Muscle layer of duodenum (tissue), 2 donors: ENCODE results near the gene TUBA8.
"Not testable (repeated sequence)": the region's sequence is repeated elsewhere in the genome, so short reads cannot be mapped to it uniquely, and the experiment has no call there.

ENCODE experiments used
- H3K27ac ChIP-seq: one replicate; pipeline ENCODE4 v1.7.0; 2013; ENCODE audit warnings: mild to moderate bottlenecking, low read length
- H3K27me3 ChIP-seq: one replicate; pipeline ENCODE4 v1.7.0; 2013; ENCODE audit warnings: low read depth, mild to moderate bottlenecking, control low read depth, low read length
- H3K36me3 ChIP-seq, 2 donors: one replicate each; pipeline ENCODE4 v1.7.0; 2013; ENCODE audit warnings: low read length in 2 of 2, control low read depth in 1 of 2, mild to moderate bottlenecking in 1 of 2; ENCODE audit not compliant: insufficient read depth in 2 of 2, control insufficient read depth in 1 of 2
- H3K4me1 ChIP-seq, 2 donors: one replicate each; pipeline ENCODE4 v1.7.0; 2013; ENCODE audit warnings: low read length in 2 of 2, mild to moderate bottlenecking in 2 of 2, control low read depth in 1 of 2, moderate library complexity in 1 of 2; ENCODE audit not compliant: insufficient read depth in 2 of 2, control insufficient read depth in 1 of 2
- H3K4me3 ChIP-seq, 2 donors: one replicate each; pipeline ENCODE4 v1.7.0; 2013; ENCODE audit warnings: low read length in 2 of 2, low read depth in 1 of 2, mild to moderate bottlenecking in 1 of 2
- H3K9me3 ChIP-seq, 2 donors: one replicate each; pipeline ENCODE4 v1.7.0; 2013; ENCODE audit warnings: low read length in 2 of 2, control low read depth in 1 of 2, mild to moderate bottlenecking in 1 of 2; ENCODE audit not compliant: control insufficient read depth in 1 of 2
- donor health status: healthy.

The TUBA8 gene

DNA sequence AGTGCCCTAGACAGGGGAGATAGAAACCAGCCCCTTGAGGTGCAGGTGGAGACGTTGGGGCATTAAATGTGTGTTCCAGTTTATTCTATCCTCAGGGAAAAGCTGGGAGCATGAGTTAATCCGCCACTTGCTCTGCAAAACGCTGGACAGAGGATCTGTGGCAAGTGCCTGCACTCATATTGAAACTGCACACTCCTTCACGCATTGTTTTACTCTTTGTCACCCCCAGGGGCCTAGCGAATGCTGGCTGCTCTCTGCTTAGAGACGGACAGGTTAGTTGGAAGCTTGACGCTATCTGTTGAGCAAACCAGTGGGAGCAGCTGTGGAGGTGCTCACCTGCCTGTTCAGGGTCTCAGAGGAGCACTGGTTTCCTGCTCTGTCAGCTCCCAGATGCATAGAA lies 53.2 kb downstream of the TUBA8 start:
- H3K9me3 ChIP-seq: not testable (repeated sequence)

DNA sequence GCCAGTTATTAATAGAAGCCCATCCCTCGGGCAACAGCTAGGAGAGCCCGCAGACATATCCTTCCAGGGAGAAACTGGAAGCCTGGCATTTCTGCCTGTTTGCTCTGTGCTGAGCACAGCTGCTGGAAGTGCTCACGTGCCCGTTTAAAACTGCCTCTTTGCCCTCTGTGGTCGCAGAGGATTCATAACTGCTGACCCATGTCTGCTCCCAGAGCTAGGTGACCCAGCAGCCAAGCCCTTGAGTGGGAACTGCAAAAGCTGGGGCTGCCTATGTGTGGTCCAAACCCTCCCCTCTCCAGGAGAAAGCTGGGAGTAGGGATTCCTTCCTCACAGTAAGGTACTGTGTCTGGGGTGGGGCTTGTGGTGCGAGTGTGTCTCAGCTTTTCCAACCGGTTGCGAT lies 54.0 kb downstream of the TUBA8 start:
- H3K27me3 ChIP-seq, H3K9me3 ChIP-seq, H3K27ac ChIP-seq, H3K36me3 ChIP-seq, H3K4me1 ChIP-seq, H3K4me3 ChIP-seq: not testable (repeated sequence)

More for the DNA sequence above, 53.2 kb downstream of the TUBA8 start:
- not testable (repeated sequence) for H3K4me1 ChIP-seq, H3K4me3 ChIP-seq, H3K36me3 ChIP-seq, H3K27ac ChIP-seq, H3K27me3 ChIP-seq

DNA sequence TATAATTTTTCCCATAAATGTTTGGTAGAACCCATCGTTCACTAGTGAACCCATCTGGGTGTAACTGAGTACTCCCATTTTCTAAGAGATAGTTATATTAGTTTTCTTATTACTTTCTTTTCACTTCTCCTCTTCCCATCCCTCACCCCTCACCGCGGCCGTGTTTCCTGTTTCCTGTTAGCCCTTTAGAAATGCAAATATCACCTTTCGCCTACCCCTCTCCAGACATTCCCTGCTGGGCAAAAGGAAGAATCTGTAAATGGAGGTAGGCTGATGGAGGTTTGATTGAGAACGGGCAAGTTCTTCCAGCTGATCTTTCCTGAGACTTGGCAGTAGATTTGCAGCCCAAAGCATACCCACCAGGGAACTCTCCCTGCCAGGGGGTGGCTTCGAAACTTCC lies 54.7 kb downstream of the TUBA8 start:
- not testable (repeated sequence) for H3K9me3 ChIP-seq, H3K4me3 ChIP-seq, H3K36me3 ChIP-seq, H3K27me3 ChIP-seq, H3K4me1 ChIP-seq, H3K27ac ChIP-seq

DNA sequence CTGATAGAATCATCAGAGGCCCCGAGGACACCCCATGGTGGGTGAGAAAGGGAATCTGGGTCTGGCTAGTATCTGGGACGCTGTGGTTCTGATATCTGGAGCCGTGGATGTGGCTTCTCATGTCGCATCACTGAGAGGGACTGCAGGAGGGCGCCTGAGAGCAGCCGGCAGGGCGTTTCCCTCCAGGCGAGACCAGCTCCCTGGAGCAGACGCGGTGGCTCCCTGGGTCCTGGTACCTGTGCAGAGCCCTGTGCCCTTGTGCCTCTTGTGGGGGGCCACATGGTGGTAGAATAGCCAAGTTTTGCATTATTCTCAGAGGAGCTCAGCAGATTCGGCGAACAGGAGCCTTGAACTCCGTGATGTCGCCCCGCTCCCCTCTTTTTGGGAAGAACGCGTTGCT lies 59.7 kb downstream of the TUBA8 start:
- H3K27me3 ChIP-seq, H3K4me1 ChIP-seq, H3K27ac ChIP-seq, H3K9me3 ChIP-seq, H3K36me3 ChIP-seq, H3K4me3 ChIP-seq: not testable (repeated sequence)

DNA sequence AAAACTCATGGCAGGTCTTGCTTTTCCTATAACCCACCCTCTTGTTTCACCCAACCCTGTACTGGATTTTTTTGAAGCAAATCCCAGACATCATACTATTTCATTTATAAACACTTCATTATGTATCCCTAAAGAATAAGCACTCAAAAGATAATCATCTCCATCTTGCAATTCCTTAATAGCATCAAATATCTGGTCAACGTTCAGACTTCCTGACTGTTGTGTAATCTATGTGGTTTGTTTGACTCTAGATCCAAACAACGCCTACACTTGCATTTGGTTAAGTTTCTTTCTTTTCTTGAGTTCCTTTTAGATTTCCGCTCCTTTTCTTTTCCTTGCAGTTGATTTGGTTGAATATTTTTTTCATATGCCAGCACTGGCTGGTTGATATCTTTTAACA lies 61.6 kb downstream of the TUBA8 start:
- not testable (repeated sequence) for H3K4me3 ChIP-seq, H3K36me3 ChIP-seq, H3K27me3 ChIP-seq, H3K9me3 ChIP-seq, H3K27ac ChIP-seq, H3K4me1 ChIP-seq

DNA sequence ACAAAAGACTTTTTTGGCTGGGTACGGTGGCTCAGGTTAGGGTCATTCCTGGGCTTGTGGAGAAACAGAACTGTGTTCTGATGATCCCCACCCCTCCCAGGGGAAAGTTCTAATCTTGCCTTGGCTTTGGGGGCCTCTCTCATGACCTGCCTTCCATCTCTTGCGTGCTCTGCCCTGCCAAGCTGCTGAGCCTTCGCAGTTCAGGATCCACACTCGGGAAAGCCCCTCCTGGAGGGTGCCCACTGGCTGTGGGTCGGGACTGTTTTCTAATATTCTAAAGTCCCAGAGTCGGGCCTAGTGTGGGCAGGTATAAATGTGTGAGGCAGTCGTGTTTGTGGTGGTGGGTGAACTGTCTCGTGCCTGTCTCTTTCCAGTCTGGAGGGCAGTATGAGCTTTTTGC lies 62.2 kb downstream of the TUBA8 start:
- H3K27me3 ChIP-seq, H3K4me3 ChIP-seq, H3K36me3 ChIP-seq, H3K9me3 ChIP-seq, H3K27ac ChIP-seq, H3K4me1 ChIP-seq: not testable (repeated sequence)

DNA sequence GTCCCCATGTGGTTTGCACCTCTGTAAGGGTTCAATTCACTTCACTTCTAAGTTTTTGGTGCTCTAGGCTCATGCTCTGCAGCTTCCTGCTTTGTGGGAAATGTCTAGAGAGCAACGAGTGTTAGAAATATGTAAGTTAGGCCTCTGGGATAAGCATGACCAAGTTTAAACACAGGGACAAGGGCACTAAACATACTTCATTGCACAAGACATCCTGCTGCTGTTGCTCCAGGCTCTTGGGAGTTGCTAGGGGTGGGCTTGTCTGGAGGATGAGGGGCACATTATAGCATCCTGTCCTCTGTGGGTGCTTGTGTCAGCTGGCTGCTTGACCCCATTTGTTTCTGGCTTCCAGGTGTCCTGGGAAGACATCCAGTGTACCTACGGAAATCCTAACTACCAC lies 62.8 kb downstream of the TUBA8 start:
- H3K9me3 ChIP-seq, H3K27me3 ChIP-seq, H3K4me3 ChIP-seq, H3K4me1 ChIP-seq, H3K36me3 ChIP-seq, H3K27ac ChIP-seq: not testable (repeated sequence)
